Ascending aorta (tissue), 2 donors: ENCODE measurements around the gene CHCHD4. TPM values are rescaled to one million over a fixed set of nuclear protein-coding genes. Genes with fewer than 3 reads are reported as not detected.

Source experiments
- DNase-seq, 2 donors: peaks; one replicate each; pipeline ENCODE4 v3.0.0-alpha.2; 2019; ENCODE audit warnings: low spot score in 2 of 2
- H3K27ac ChIP-seq, 2 donors: fragments of 200-600 bp; sonication (generic); one replicate each; pipeline ENCODE4 v1.5.1; 2016 to 2017; ENCODE audit warnings: mild to moderate bottlenecking in 1 of 2
- H3K27me3 ChIP-seq: fragments of 200-600 bp; sonication (generic); one replicate; pipeline ENCODE4 v1.5.1; 2017
- H3K36me3 ChIP-seq, 2 donors: fragments of 200-600 bp; sonication (generic); one replicate each; pipeline ENCODE4 v1.5.1; 2016
- H3K4me1 ChIP-seq, 2 donors: fragments of 200-600 bp; sonication (generic); one replicate each; pipeline ENCODE4 v1.5.1; 2016 to 2017; ENCODE audit warnings: mild to moderate bottlenecking in 1 of 2
- H3K4me3 ChIP-seq, 2 donors: fragments of 200-600 bp; sonication (generic); one replicate each; pipeline ENCODE4 v1.5.1; 2016 to 2017; ENCODE audit warnings: mild to moderate bottlenecking in 1 of 2
- H3K9me3 ChIP-seq, 2 donors: fragments of 200-600 bp; sonication (generic); one replicate each; pipeline ENCODE4 v1.5.1; 2016
- CTCF ChIP-seq, 3 experiments: fragments of 200-600 bp in 2 of 3; fragments of 450-650 bp in 1 of 3; sonication (generic) in 2 of 3; IDR thresholded peaks; one replicate each; pipeline ENCODE4 v1.5.1; 2016 to 2019; ENCODE audit warnings: antibody characterized with exemption in 3 of 3, mild to moderate bottlenecking in 1 of 3, moderate library complexity in 1 of 3
- intact Hi-C: fragments of 100-400 bp; cut with DNase I; formaldehyde crosslinking; loops from one replicate; pipeline ENCODE4 v1.15.1; 2023
- total RNA-seq: library from RNA; depleted of rRNA; stranded (reverse); fragments of >200 nt; gene quantifications from one replicate; pipeline ENCODE4 v1.1.0, GENCODE V29; 2016

The CHCHD4 gene
- total RNA-seq, 1 donor from 2014 or later = 1.9 TPM

- Histone ChIP-seq H3K36me3 (peaks cover 90 to 100% of the 10 kb centered on the region in 2 donors), H3K27me3 (no peaks in the 10 kb centered on the region), H3K4me3 (no peak overlapping the region), H3K27ac (no peak overlapping the region), H3K4me1 (no peaks in the 10 kb centered on the region), H3K9me3 (peaks cover 0 to 4% of the 10 kb centered on the region in 2 donors)
- intact Hi-C loops = no loop called here
- TF ChIP-seq CTCF (IDR thresholded peaks at IDR 0.05) = no peak
- no peak for DNase-seq
Observed at GRCh38 chr3:14166877-14167603, 42.4 kb upstream of the CHCHD4 start.

- H3K9me3 ChIP-seq = peaks cover 0 to 16% of the 10 kb centered on the region in 2 donors
- no peak for DNase-seq
- no peaks in the 10 kb centered on the region for H3K27me3 ChIP-seq
- TF ChIP-seq CTCF (IDR thresholded peaks at IDR 0.05) = no peak
- H3K4me3 ChIP-seq = no peak overlapping the region
- no peak overlapping the region for H3K27ac ChIP-seq
- H3K36me3 ChIP-seq = peaks cover 91 to 100% of the 10 kb centered on the region in 2 donors
- no peaks in the 10 kb centered on the region for H3K4me1 ChIP-seq
- intact Hi-C loops = no loop called here
Observed at GRCh38 chr3:14162178-14162577, 37.5 kb upstream of the CHCHD4 start.

GRCh38 chr3:14161282-14161681 is 36.6 kb upstream of the CHCHD4 start:
- peaks cover 91 to 100% of the 10 kb centered on the region in 2 donors for H3K36me3 ChIP-seq

GRCh38 chr3:14159426-14159825 is 34.8 kb upstream of the CHCHD4 start:
- H3K9me3 ChIP-seq = peaks cover 0 to 16% of the 10 kb centered on the region in 2 donors
- H3K36me3 ChIP-seq = peaks cover 83 to 85% of the 10 kb centered on the region in 2 donors
- no peaks in the 10 kb centered on the region for H3K4me1 ChIP-seq
- H3K27ac ChIP-seq = no peak overlapping the region
- no peaks in the 10 kb centered on the region for H3K27me3 ChIP-seq
- no peak overlapping the region for H3K4me3 ChIP-seq
- intact Hi-C loops = no loop called here
- DNase-seq = no peak
- no peak for TF ChIP-seq CTCF (IDR thresholded peaks at IDR 0.05)

More at GRCh38 chr3:14161282-14161681, 36.6 kb upstream of the CHCHD4 start:
- intact Hi-C loops = no loop called here
- no peak for DNase-seq
- Histone ChIP-seq H3K9me3 (peaks cover 0 to 16% of the 10 kb centered on the region in 2 donors), H3K4me3 (no peak overlapping the region), H3K27me3 (no peaks in the 10 kb centered on the region), H3K27ac (no peak overlapping the region), H3K4me1 (no peaks in the 10 kb centered on the region)
- TF ChIP-seq CTCF (IDR thresholded peaks at IDR 0.05) = no peak

GRCh38 chr3:14158370-14158769 is 33.7 kb upstream of the CHCHD4 start:
- TF ChIP-seq CTCF (IDR thresholded peaks at IDR 0.05) = no peak
- no peak overlapping the region for H3K27ac ChIP-seq
- no peaks in the 10 kb centered on the region for H3K4me1 ChIP-seq
- DNase-seq = no peak
- H3K27me3 ChIP-seq = no peaks in the 10 kb centered on the region
- intact Hi-C loops = no loop called here
- peaks cover 0 to 16% of the 10 kb centered on the region in 2 donors for H3K9me3 ChIP-seq
- H3K36me3 ChIP-seq = peaks cover 82% of the 10 kb centered on the region in 2 donors
- no peak overlapping the region for H3K4me3 ChIP-seq
